VCaP (cell line): Measurements from ENCODE around the gene DNER.
A peak's percentile ranks its signal among the peaks of the same experiment; 100 is the strongest.

Experiments used
- H3K27ac ChIP-seq: fragments of 450-650 bp; 2 replicates; pipeline ENCODE4 v1.5.1; 2017
- CTCF ChIP-seq: fragments of 450-650 bp; conservative IDR thresholded peaks from 2 replicates; pipeline ENCODE4 v1.5.1; 2017; ENCODE audit warnings: mild to moderate bottlenecking, moderate library complexity

Gene DNER

DNA sequence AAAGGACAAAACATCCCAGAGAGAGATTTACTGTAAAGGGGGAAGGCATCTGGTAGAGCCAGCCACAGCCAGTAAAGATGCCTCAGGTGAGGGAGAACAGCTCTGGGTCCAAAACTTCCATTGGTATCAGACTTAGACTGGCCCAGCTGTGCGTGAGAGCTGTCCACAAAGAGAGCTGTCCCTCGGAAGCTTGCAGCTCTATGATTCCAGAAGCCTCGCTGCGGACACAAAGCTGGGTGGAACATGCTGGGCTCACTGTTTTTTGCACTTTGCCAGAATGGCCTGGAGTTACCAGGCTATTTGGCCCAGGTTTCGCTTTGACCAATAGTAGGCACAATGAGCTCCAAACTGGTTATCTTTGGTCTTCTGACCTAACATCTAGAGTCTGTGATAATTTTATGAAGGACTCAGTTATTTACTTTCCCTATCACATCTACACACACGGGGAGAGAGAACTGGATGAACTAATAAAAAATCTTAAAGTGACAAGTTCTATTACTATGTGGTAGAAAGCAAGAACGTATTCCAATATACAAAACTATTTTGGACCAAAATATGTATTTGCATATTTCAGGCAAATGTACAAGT is 101.9 kb downstream of the DNER start:
- peak overlapping the region; percentile 79 for H3K27ac ChIP-seq
- TF ChIP-seq CTCF, result no peak

GRCh38 chr2:229611360-229611759 is 103.0 kb downstream of the DNER start:
- TF ChIP-seq CTCF, result no peak
- peak overlapping the region; percentile 79; the same call in 1 of the 2 replicates for H3K27ac ChIP-seq

DNA sequence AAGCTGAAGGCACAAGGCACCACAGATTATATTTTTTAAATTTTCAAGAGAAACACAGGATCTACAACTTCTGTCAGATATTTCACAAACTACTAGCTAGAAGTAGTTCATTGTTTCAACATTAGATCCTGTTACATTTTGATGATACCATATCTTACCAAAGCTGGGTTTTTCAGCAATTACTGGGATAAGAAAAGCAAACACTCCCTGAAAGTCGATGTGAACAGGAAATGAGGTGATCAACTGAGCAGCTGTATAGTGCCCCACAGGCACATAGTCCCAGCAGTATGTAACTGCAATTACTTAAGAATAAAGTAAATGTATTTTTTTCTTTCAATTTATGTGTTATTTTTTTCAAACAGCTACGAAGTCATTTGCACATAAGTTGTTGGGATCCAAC is 103.5 kb downstream of the DNER start:
- TF ChIP-seq CTCF, result no peak
- no peak overlapping the region for H3K27ac ChIP-seq

GRCh38 chr2:229610333-229610732 is 104.0 kb downstream of the DNER start:
- no peak overlapping the region for H3K27ac ChIP-seq
- no peak for TF ChIP-seq CTCF

DNA sequence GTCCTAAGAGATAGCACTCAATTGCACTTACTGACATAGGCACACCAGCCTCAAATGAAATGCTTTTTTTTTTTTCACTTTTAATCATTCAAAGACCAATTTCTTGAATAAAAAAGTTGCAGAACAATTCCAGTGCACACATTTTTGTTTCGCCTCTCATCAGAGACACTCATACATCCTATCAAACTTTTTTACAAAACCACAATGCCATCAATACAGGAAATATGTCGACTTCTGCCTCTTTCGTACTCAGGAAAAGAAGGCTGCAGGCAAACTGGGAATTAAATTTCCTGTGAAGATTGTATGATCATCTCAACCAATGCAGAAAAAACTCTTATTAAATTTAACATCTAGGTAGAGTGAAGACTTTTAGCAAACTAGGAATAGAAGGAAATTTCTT is 112.4 kb downstream of the DNER start:
- no peak overlapping the region for H3K27ac ChIP-seq
- no peak for TF ChIP-seq CTCF

DNA sequence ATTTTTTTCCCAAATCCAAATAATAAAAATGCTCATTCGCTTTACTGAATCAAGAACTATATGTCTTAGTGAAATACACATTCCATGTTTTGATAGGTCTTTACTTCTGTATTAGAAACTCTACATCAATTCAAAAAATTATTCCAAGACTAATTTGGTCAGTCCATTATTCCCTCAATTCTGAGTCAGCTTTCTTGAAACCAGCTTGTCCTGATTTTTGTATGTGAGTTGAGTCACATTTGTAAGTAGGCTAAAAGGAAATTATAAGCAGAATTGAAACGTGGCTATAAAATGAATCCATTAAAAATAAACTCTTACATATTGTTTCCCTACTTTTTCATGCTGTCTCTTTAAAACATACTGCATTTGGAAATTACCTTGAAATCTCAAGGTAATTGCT is 113.0 kb downstream of the DNER start:
- H3K27ac ChIP-seq, result no peak overlapping the region
- no peak for TF ChIP-seq CTCF

- no peak for TF ChIP-seq CTCF
- no peak overlapping the region for H3K27ac ChIP-seq
Observed at GRCh38 chr2:229598227-229598626, 116.1 kb downstream of the DNER start.
